Ascending aorta (tissue), 2 donors: ENCODE results near the gene MISFA. TPM values are rescaled to one million over a fixed set of nuclear protein-coding genes. Genes with fewer than 3 reads are reported as not detected.
"Not testable (repeated sequence)": the region's sequence is repeated elsewhere in the genome, so short reads cannot be mapped to it uniquely, and the experiment has no call there.

ENCODE experiments used
- DNase-seq, 2 donors: peaks; one replicate each; pipeline ENCODE4 v3.0.0-alpha.2; 2019; ENCODE audit warnings: low spot score in 2 of 2
- H3K27ac ChIP-seq, 2 donors: fragments of 200-600 bp; sonication (generic); one replicate each; pipeline ENCODE4 v1.5.1; 2016 to 2017; ENCODE audit warnings: mild to moderate bottlenecking in 1 of 2
- H3K27me3 ChIP-seq: fragments of 200-600 bp; sonication (generic); one replicate; pipeline ENCODE4 v1.5.1; 2017
- H3K36me3 ChIP-seq, 2 donors: fragments of 200-600 bp; sonication (generic); one replicate each; pipeline ENCODE4 v1.5.1; 2016
- H3K4me1 ChIP-seq, 2 donors: fragments of 200-600 bp; sonication (generic); one replicate each; pipeline ENCODE4 v1.5.1; 2016 to 2017; ENCODE audit warnings: mild to moderate bottlenecking in 1 of 2
- H3K4me3 ChIP-seq, 2 donors: fragments of 200-600 bp; sonication (generic); one replicate each; pipeline ENCODE4 v1.5.1; 2016 to 2017; ENCODE audit warnings: mild to moderate bottlenecking in 1 of 2
- H3K9me3 ChIP-seq, 2 donors: fragments of 200-600 bp; sonication (generic); one replicate each; pipeline ENCODE4 v1.5.1; 2016
- CTCF ChIP-seq, 3 experiments: fragments of 200-600 bp in 2 of 3; fragments of 450-650 bp in 1 of 3; sonication (generic) in 2 of 3; IDR thresholded peaks; one replicate each; pipeline ENCODE4 v1.5.1; 2016 to 2019; ENCODE audit warnings: antibody characterized with exemption in 3 of 3, mild to moderate bottlenecking in 1 of 3, moderate library complexity in 1 of 3
- intact Hi-C: fragments of 100-400 bp; cut with DNase I; formaldehyde crosslinking; loops from one replicate; pipeline ENCODE4 v1.15.1; 2023
- total RNA-seq: library from RNA; depleted of rRNA; stranded (reverse); fragments of >200 nt; gene quantifications from one replicate; pipeline ENCODE4 v1.1.0, GENCODE V29; 2016

MISFA gene
- total RNA-seq, 1 donor from 2014 or later = not detected

- no peak for DNase-seq
- Histone ChIP-seq H3K27me3 (no peaks in the 10 kb centered on the region), H3K4me1 (peaks cover 8 to 21% of the 10 kb centered on the region in 2 donors), H3K4me3 (no peak overlapping the region), H3K9me3 (no peaks in the 10 kb centered on the region), H3K27ac (no peak overlapping the region), H3K36me3 (peaks cover 0 to 3% of the 10 kb centered on the region in 2 donors)
- intact Hi-C loops = no loop called here
- TF ChIP-seq CTCF (IDR thresholded peaks at IDR 0.05) = no peak
Measured at GRCh38 chr11:18590571-18590970, 9.0 kb upstream of the MISFA start.

- intact Hi-C loops, DNase-seq, H3K4me3 ChIP-seq, H3K27me3 ChIP-seq, H3K9me3 ChIP-seq, H3K27ac ChIP-seq: not testable (repeated sequence)
- H3K4me1 ChIP-seq = peaks cover 8 to 12% of the 10 kb centered on the region in 2 donors
- peaks cover 6 to 12% of the 10 kb centered on the region in 2 donors for H3K36me3 ChIP-seq
Measured at GRCh38 chr11:18594088-18594487, 5.5 kb upstream of the MISFA start.

- H3K9me3 ChIP-seq = no peaks in the 10 kb centered on the region
- peaks cover 6 to 12% of the 10 kb centered on the region in 2 donors for H3K36me3 ChIP-seq
- DNase-seq = no peak
- H3K4me3 ChIP-seq = no peak overlapping the region
- H3K27ac ChIP-seq = no peak overlapping the region
- no peak for TF ChIP-seq CTCF (IDR thresholded peaks at IDR 0.05)
- intact Hi-C loops = no loop called here
- H3K4me1 ChIP-seq = peaks cover 1 to 4% of the 10 kb centered on the region in 2 donors
- H3K27me3 ChIP-seq = no peaks in the 10 kb centered on the region
Measured at GRCh38 chr11:18594999-18595749, 4.4 kb upstream of the MISFA start.

- DNase-seq = no peak
- no peaks in the 10 kb centered on the region for H3K27me3 ChIP-seq
- no peaks in the 10 kb centered on the region for H3K9me3 ChIP-seq
- H3K4me1 ChIP-seq = no peaks in the 10 kb centered on the region
- no peak overlapping the region for H3K4me3 ChIP-seq
- H3K27ac ChIP-seq = no peak overlapping the region
- H3K36me3 ChIP-seq = peaks cover 4 to 10% of the 10 kb centered on the region in 2 donors
- no peak for TF ChIP-seq CTCF (IDR thresholded peaks at IDR 0.05)
- intact Hi-C loops = loop anchor here (5.0 kb wide), 1 partner anchor 41 kb away; no protein-coding TSS in a partner anchor
Measured at GRCh38 chr11:18600915-18601569, 1.5 kb downstream of the MISFA start.

- no peak overlapping the region for H3K27ac ChIP-seq
- no peak for TF ChIP-seq CTCF (IDR thresholded peaks at IDR 0.05)
- no peaks in the 10 kb centered on the region for H3K27me3 ChIP-seq
- H3K4me3 ChIP-seq = no peak overlapping the region
- peaks cover 38 to 62% of the 10 kb centered on the region in 2 donors for H3K36me3 ChIP-seq
- intact Hi-C loops = no loop called here
- no peak for DNase-seq
- H3K9me3 ChIP-seq = no peaks in the 10 kb centered on the region
- H3K4me1 ChIP-seq = no peaks in the 10 kb centered on the region
Measured at GRCh38 chr11:18608376-18608775, 8.8 kb downstream of the MISFA start.

GRCh38 chr11:18611196-18611595 is 11.6 kb downstream of the MISFA start:
- DNase-seq = no peak
- Histone ChIP-seq H3K4me1 (no peaks in the 10 kb centered on the region), H3K27me3 (no peaks in the 10 kb centered on the region), H3K27ac (no peak overlapping the region), H3K9me3 (no peaks in the 10 kb centered on the region), H3K4me3 (no peak overlapping the region), H3K36me3 (peaks cover 55 to 80% of the 10 kb centered on the region in 2 donors)
- intact Hi-C loops = no loop called here
- TF ChIP-seq CTCF (IDR thresholded peaks at IDR 0.05) = no peak
